ENCODE data around the gene CELF1.

GRCh38 chr11:47489395-47489755 lies 63.6 kb downstream of the CELF1 start:
- TF ChIP-seq CTCF (IDR thresholded peaks at IDR 0.05; ENCODE audit: poor library complexity, severe bottlenecking) (no peak), POLR2AphosphoS5 (IDR thresholded peaks at IDR 0.05) (no peak), EZH2 (IDR thresholded peaks at IDR 0.05; ENCODE audit: borderline replicate concordance, insufficient read depth, low read length, poor library complexity, severe bottlenecking) (no peak), EP300 (conservative IDR thresholded peaks at IDR 0.05; ENCODE audit: poor library complexity, severe bottlenecking) (no peak), TAF1 (IDR thresholded peaks at IDR 0.05; ENCODE audit: low read depth) (no peak)

Measured in neural cell (in vitro differentiated cells).